ENCODE data around the gene PCK2.

DNA sequence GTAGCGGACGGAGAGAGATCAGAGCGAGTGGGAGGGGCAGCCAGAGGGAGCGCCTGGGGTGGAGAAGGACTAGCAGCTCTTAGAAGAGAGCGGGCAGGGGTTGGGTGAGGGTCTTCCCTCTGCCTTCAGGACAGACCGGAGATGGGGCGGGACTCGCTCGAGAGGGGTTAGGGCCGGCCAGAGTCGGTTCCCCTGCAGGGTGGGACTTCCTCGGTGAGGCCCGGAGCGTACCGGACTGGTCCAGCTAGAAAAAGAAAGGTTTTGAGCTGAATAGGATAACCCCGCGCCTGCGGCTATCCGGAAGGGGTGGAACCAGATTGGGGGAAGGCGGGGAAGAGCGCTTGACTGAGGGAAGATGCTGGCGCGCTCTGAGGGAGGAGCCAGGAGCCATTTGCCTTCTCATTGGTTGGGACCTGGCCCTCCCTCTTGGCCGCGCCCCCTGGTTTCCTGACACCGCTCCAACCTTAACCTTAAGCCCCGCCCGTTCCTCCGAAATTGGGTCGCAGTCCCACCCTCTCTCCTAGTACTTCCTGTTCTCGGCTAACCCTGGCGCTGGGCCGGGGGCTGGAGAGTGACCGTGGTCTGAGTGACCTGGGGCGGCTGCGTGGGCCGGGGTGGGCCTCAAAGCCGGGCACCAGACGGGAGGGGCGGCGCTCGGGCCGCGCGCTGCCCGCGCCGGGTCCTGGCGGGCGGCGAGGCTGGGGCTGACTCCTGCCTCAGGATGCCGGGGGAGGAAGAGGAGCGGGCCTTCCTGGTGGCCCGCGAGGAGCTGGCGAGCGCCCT lies 53.1 kb downstream of the PCK2 start, which contains the start of gene RNF31:
- TF ChIP-seq, protein P1, sequence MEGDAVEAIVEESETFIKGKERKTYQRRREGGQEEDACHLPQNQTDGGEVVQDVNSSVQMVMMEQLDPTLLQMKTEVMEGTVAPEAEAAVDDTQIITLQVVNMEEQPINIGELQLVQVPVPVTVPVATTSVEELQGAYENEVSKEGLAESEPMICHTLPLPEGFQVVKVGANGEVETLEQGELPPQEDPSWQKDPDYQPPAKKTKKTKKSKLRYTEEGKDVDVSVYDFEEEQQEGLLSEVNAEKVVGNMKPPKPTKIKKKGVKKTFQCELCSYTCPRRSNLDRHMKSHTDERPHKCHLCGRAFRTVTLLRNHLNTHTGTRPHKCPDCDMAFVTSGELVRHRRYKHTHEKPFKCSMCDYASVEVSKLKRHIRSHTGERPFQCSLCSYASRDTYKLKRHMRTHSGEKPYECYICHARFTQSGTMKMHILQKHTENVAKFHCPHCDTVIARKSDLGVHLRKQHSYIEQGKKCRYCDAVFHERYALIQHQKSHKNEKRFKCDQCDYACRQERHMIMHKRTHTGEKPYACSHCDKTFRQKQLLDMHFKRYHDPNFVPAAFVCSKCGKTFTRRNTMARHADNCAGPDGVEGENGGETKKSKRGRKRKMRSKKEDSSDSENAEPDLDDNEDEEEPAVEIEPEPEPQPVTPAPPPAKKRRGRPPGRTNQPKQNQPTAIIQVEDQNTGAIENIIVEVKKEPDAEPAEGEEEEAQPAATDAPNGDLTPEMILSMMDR (IDR thresholded peaks at IDR 0.05): no peak
- peak; percentile 57 to 85 (median 77) for TF ChIP-seq POLR2AphosphoS5 (IDR thresholded peaks at IDR 0.05)

All from transverse colon (tissue), 4 donors.